Activated T-cell treated with anti-CD3 and anti-CD28 coated beads, Interleukin-2, amount 50 U/mL, for 72 hours (primary cell): ENCODE data around the gene DHX35. TPM values are rescaled to one million over a fixed set of nuclear protein-coding genes. Genes with fewer than 3 reads are reported as not detected.
A peak's percentile ranks its signal among the peaks of the same experiment; 100 is the strongest.

ENCODE experiments used
- ATAC-seq, 2 donors: fragments of 150-1000 bp; cut with Tn5 transposase; replicated peaks in 1 of 2; 2 replicates each; pipeline ENCODE4 v1.10.0; 2021; ENCODE audit warnings: moderate library complexity in 2 of 2, mild to moderate bottlenecking in 1 of 2
- DNase-seq, 2 donors: peaks; one replicate each; pipeline ENCODE4 v3.0.0; 2021 to 2022; ENCODE audit warnings: mixed read lengths in 1 of 2
- H3K27ac Mint-ChIP-seq: one replicate; pipeline ENCODE4 v1.8.0; 2022; ENCODE audit warnings: mild to moderate bottlenecking, moderate library complexity, mixed read lengths
- H3K27me3 Mint-ChIP-seq: one replicate; pipeline ENCODE4 v1.8.0; 2022; ENCODE audit warnings: low read depth, mixed read lengths
- H3K36me3 Mint-ChIP-seq, 2 donors: one replicate each; pipeline ENCODE4 v1.8.0; 2022; ENCODE audit warnings: mixed read lengths in 2 of 2, mild to moderate bottlenecking in 1 of 2; ENCODE audit not compliant: insufficient read depth in 2 of 2
- H3K4me1 Mint-ChIP-seq: one replicate; pipeline ENCODE4 v1.8.0; 2022; ENCODE audit warnings: low read depth, mixed read lengths
- H3K4me3 Mint-ChIP-seq, 2 donors: one replicate each; pipeline ENCODE4 v1.8.0; 2022; ENCODE audit warnings: mild to moderate bottlenecking in 2 of 2, mixed read lengths in 2 of 2, moderate library complexity in 2 of 2
- H3K9me3 Mint-ChIP-seq, 2 donors: one replicate each; pipeline ENCODE4 v1.8.0; 2022; ENCODE audit warnings: mixed read lengths in 2 of 2
- total RNA-seq, 2 donors: library from RNA; stranded (reverse); gene quantifications; one replicate each; pipeline ENCODE4 v1.2.3, GENCODE V29; 2022

DHX35 gene, protein sequence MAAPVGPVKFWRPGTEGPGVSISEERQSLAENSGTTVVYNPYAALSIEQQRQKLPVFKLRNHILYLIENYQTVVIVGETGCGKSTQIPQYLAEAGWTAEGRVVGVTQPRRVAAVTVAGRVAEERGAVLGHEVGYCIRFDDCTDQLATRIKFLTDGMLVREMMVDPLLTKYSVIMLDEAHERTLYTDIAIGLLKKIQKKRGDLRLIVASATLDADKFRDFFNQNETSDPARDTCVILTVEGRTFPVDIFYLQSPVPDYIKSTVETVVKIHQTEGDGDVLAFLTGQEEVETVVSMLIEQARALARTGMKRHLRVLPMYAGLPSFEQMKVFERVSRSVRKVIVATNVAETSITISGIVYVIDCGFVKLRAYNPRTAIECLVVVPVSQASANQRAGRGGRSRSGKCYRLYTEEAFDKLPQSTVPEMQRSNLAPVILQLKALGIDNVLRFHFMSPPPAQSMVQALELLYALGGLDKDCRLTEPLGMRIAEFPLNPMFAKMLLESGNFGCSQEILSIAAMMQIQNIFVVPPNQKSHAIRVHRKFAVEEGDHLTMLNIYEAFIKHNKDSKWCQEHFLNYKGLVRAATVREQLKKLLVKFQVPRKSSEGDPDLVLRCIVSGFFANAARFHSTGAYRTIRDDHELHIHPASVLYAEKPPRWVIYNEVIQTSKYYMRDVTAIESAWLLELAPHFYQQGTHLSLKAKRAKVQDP
- 10 to 100 TPM in 1 of 2 donors, 1 to 10 TPM in 1; 9.4 to 14.2 TPM for total RNA-seq

DNA sequence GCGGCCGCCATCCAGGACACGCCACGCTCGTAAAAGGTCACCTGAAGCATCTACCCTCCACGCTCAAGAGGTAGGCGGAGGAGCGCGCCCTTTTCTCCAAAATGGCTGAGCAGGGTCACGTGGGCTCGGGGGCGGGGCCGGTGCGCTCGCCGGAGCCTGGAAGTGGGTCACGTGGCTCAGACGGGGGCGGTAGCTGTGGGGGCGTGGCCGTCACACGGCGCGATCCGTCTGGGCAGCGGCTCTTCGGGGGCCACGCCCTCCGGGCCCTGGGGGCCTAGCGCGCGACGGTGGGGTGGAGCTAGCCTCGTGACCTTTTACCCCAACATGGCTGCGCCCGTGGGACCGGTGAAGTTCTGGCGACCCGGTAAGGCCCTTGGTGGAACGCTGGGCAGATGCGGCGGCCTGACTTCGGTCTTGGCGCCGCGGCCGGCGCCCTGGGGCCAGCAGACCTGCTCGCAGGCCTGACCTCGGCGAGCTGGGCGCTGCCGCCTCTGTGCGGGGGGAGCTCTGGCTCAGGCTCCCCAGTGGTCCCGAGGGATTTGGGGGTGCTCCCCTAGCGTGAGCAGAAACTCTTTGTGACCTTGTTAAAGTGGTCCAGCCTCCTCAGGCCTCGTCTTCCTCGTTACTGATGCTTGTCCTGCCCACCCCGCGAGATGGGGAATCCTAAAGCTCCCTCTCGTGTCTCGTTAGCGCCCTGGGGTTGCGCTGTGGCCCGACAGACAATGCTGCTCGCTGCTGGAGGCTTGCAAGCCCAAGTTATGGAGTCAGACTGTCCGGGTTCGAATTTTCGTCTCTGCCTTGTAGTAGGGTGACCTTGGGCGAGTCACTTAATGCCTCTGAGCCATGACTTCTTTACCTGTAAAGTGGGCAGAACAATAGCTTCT lies at the start of gene DHX35:
DHX35 (plus strand) TSS at position 301 of the 884 bp plus-strand sequence; CDS start at position 325, 24 bp downstream.
- peaks cover 44% of the 10 kb centered on the region for H3K4me1 Mint-ChIP-seq
- H3K36me3 Mint-ChIP-seq, result peaks cover 0 to 10% of the 10 kb centered on the region in 2 donors
- H3K27ac Mint-ChIP-seq, result peak within 1 kb of the TSS; percentile 99
- ATAC-seq (peak; percentile 99), DNase-seq (peak; percentile 99 to 100)
- no peaks in the 10 kb centered on the region for H3K9me3 Mint-ChIP-seq
- H3K4me3 Mint-ChIP-seq, result peak within 1 kb of the TSS; percentile 88 to 99
- no peaks in the 10 kb centered on the region for H3K27me3 Mint-ChIP-seq

DNA sequence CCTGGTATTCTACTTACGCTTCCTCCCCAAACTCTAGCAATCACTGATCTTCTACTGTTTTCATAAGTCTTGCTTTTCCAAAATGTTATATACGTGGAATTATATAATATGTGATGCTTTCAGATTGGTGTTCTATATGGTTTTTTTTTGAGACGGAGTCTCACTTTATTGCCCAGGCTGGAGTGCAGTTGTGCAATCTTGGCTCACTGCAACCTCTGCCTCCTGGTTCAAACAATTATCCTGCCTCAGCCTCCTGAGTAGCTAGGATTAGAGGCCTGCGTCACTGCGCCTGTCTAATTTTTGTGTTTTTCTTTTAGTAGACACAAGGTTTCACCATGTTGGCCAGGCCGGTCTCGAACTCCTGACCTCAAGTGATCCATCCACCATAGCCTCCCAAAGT lies 46.8 kb upstream of the DHX35 start:
- no peak for ATAC-seq
- DNase-seq, result no peak
- Mint-ChIP-seq H3K4me1 (no peaks in the 10 kb centered on the region), H3K27me3 (no peaks in the 10 kb centered on the region), H3K27ac (peak overlapping the region; percentile 80), H3K9me3 (no peaks in the 10 kb centered on the region), H3K36me3 (peaks cover 3 to 24% of the 10 kb centered on the region in 2 donors), H3K4me3 (no peak overlapping the region)

DNA sequence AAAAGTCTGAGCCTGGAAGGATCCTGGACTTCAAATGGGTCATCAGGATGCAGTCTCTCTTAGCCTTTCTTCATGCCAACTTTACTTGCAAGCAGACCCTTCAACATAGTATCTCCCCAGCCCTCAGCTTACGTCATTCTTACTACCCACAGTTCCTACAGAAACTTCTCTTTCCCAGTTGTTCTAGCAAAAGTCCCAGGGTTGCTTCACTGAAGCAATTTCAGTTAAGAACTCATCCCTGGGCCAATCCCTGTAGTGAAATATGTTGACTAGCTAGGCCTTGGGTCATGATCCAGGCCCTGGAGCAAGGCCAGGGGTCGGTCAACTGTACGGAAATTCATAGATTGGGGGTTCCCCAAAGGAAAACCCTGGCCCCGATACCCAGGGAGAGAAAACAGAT lies 44.5 kb upstream of the DHX35 start:
- Mint-ChIP-seq H3K9me3 (no peaks in the 10 kb centered on the region), H3K27ac (no peak overlapping the region), H3K4me1 (no peaks in the 10 kb centered on the region), H3K27me3 (no peaks in the 10 kb centered on the region), H3K4me3 (no peak overlapping the region), H3K36me3 (peaks cover 3 to 16% of the 10 kb centered on the region in 2 donors)
- ATAC-seq (no peak), DNase-seq (no peak)

DNA sequence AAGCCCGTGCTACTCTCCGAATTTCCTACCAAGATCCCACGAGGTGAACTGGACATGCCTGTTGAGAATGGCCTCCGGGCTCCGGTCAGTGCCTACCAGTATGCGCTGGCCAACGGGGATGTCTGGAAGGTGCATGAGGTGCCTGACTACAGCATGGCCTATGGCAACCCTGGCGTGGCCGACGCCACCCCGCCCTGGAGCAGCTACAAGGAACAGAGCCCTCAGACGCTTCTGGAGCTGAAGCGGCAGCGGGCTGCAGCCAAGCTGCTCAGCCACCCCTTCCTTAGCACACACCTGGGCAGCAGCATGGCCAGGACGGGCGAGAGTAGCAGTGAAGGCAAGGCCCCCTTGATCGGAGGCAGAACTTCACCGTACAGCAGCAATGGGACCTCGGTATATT lies 44.0 kb upstream of the DHX35 start:
- Mint-ChIP-seq H3K9me3 (no peaks in the 10 kb centered on the region), H3K27ac (peak overlapping the region; percentile 22), H3K36me3 (peaks cover 3 to 16% of the 10 kb centered on the region in 2 donors), H3K27me3 (no peaks in the 10 kb centered on the region), H3K4me3 (no peak overlapping the region), H3K4me1 (no peaks in the 10 kb centered on the region)
- ATAC-seq (no peak), DNase-seq (no peak)

DNA sequence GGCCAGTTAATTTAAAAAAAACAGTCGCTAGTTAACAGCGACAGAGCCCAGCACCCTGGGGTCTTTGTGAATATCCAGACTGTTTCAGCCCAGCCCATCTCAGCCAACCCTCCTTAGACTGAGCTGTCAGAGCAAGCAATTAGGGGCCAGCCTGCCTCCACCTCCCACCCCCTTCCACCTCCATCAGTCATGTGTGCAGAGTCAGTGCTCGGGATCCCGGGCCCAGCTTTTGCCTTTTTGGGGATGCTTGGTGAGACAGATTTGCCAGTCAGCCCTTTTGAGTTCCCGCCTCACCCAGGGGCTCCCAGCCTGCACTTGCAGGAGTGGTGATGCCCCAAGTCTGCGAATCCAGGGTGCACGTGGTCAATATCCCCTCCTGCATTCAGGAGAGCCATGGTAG lies 42.5 kb upstream of the DHX35 start:
- Mint-ChIP-seq H3K4me3 (no peak overlapping the region), H3K36me3 (peaks cover 0 to 10% of the 10 kb centered on the region in 2 donors), H3K9me3 (no peaks in the 10 kb centered on the region), H3K27ac (no peak overlapping the region), H3K27me3 (no peaks in the 10 kb centered on the region), H3K4me1 (no peaks in the 10 kb centered on the region)
- no peak for DNase-seq
- ATAC-seq, result no peak

DNA sequence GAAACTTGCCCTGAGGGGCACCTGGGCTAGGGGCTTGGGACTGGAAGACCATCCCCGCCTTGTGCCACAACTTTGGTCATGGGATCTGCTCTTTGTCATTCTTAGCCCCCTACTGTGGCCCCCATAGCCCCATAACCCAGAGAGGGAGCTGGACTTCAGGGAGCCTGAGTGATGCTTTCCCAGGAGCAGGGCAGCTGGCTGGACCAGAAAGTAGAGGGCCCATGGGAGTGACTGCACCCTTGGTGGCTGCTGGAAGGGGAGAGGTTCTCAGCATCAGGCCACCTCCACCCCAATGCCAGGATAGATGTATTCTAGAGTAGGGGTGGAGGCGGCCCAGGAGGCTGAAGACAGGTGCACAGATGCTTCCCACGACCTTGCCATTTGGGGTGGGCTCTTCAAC lies 41.7 kb upstream of the DHX35 start:
- Mint-ChIP-seq H3K27me3 (no peaks in the 10 kb centered on the region), H3K9me3 (no peaks in the 10 kb centered on the region), H3K36me3 (peaks cover 0 to 9% of the 10 kb centered on the region in 2 donors), H3K4me3 (no peak overlapping the region), H3K27ac (no peak overlapping the region), H3K4me1 (peaks cover under 1% of the 10 kb centered on the region)
- ATAC-seq, result no peak
- no peak for DNase-seq

DNA sequence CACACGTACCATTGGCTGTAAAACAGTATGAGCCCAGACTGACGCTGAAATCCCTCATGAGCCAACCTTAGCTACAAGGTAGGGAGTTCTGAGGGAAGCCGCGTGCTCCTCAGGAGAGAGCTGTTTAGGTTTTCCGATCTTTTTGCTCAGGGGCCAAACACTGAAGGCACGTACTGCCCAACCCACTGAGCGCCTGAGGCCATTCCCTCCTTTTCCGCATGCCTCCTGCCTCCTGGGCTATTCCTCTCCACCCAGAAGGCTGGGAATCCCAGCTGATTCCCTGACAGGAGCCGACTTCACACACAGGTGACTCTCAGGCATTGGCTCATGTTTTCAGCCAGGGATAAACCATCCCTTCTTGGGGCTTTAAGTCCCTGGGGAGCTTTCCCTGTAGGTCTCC lies 41.3 kb upstream of the DHX35 start:
- no peak for ATAC-seq
- Mint-ChIP-seq H3K36me3 (peaks cover 0 to 9% of the 10 kb centered on the region in 2 donors), H3K9me3 (no peaks in the 10 kb centered on the region)

DNA sequence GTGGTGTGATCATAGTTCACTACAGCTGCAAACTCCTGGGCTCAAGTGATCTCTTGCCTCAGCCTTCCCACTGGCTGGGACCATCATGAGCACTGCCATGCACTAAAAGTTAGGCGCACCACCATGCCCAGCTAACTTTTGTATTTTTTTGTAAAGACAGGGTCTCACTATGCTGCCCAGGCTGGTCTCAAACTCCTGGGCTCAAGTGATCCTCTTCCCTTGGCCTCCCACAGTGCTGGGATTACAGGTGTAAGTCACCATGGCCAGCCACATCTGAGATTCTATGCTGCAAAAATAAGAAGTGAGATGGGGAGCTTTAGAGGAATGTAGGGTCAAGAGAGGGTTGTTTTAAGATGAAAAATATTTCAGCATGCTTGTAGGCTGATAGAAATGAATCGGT lies 37.4 kb upstream of the DHX35 start:
- Mint-ChIP-seq H3K9me3 (no peaks in the 10 kb centered on the region), H3K4me3 (no peak overlapping the region), H3K27ac (no peak overlapping the region), H3K4me1 (peaks cover 30% of the 10 kb centered on the region), H3K36me3 (peaks cover 4 to 5% of the 10 kb centered on the region in 2 donors), H3K27me3 (no peaks in the 10 kb centered on the region)
- DNase-seq (no peak), ATAC-seq (no peak)

More for the DNA sequence above, 41.3 kb upstream of the DHX35 start:
- Mint-ChIP-seq H3K27me3 (no peaks in the 10 kb centered on the region), H3K27ac (no peak overlapping the region), H3K4me3 (no peak overlapping the region), H3K4me1 (peaks cover 5% of the 10 kb centered on the region)
- DNase-seq, result no peak

DNA sequence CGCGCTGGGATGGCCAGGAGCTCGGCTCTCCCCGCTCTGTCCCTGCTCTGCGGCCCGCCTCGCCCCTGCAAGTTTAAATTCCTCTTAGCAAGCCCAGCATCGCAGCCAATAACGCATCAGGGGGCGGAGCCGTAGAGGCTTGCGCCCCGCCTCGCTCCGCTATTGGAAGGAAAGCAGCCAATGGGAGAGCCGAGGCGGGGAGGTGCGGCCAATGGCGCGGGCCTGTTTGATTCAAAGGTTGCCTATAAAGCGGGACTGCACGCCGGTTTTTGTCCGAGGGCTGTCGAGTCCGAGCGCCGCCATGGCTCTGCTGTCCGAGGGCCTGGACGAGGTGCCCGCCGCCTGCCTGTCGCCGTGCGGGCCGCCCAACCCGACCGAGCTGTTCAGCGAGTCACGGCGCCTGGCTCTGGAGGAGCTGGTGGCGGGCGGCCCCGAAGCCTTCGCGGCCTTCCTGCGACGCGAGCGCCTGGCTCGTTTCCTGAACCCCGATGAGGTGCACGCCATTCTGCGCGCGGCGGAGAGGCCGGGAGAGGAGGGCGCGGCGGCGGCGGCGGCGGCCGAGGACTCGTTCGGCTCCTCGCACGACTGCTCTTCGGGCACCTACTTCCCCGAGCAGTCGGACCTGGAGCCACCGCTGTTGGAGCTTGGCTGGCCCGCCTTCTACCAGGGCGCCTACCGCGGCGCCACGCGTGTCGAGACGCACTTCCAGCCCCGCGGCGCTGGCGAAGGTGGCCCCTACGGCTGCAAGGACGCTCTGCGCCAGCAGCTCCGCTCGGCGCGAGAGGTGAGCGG lies 35.8 kb upstream of the DHX35 start, which contains the start of gene FAM83D:
FAM83D (plus strand) TSS at position 276 of the 792 bp plus-strand sequence; CDS start at position 302, 26 bp downstream.
- peak; percentile 95 to 96 for DNase-seq
- Mint-ChIP-seq H3K27me3 (no peaks in the 10 kb centered on the region), H3K27ac (peak within 1 kb of the TSS; percentile 77), H3K4me1 (peaks cover 36% of the 10 kb centered on the region), H3K4me3 (peak within 1 kb of the TSS; percentile 72 to 81), H3K9me3 (no peaks in the 10 kb centered on the region), H3K36me3 (peaks cover 4 to 5% of the 10 kb centered on the region in 2 donors)
- ATAC-seq, result peak; percentile 92 to 94

DNA sequence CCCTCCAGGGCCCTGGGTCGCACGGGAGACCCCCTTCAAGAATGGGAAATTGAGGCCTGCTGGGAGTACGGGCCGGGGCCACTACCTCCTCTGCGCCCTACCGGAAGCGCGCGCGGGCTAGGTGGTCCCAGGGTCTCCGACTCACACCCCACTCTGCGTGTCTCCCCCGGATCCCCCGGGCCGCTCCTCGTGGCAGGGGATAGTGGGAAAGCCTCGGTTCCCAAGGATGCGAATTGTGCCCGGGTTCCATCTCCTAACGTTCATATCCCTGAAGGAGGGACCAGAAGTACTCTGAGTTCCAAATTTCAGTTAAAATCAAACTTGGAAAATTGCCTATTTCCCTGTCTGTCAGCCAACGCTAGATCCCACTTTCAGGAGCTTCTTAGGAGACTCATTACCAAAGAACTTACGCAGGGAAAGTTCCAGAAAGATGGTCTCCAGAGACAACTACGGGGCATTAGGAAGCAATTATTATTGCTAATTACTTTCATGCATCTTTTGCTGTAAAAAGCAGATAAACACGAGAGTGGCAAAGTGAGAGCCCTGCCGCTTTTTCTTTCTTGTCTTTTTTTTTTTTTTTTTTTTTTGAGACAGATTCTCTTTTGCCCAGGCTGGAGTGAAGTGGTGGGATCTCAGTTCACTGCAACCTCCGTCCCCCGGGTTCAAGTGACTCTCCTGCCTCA lies 35.1 kb upstream of the DHX35 start:
- Mint-ChIP-seq H3K27me3 (no peaks in the 10 kb centered on the region), H3K4me3 (peak overlapping the region; percentile 72 to 81), H3K27ac (peak overlapping the region; percentile 77), H3K4me1 (peaks cover 36% of the 10 kb centered on the region), H3K36me3 (peaks cover 4 to 5% of the 10 kb centered on the region in 2 donors), H3K9me3 (no peaks in the 10 kb centered on the region)
- ATAC-seq (peak in 1 of 2 donors; percentile 15), DNase-seq (no peak)

DNA sequence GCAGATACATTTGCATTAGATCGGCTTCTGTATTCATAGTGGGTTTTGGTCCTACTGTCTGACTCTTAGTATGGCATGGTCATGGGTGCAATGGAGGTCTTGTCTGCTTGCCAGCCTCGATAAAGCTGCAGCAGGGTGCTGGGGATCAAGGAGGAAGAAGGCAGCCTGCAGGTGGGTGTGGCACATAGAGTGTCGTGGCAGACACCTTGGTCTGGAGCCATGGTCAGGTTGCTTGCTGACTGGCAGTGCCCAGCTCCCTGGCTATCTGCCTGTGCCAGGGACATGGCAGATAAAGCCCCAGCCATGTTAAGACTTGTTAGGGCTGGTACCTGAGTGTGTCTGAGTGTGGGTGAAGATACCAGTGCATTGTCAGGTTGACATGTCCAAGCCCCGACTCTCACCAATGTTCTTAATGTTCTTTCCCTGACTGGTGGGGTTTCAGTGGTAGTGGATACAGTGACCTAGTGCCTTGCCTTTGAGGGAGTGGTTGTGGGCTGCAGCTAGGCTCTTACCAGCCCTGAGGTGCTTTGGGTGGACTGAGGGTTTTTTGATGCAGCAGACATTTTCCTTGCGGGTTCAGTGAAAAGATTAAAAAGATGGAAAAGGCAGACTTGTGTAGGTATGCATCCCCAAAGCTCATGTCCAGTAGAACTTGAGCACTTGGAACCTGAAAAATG lies 34.1 kb upstream of the DHX35 start:
- Mint-ChIP-seq H3K4me3 (peak overlapping the region; percentile 72 to 81), H3K4me1 (peaks cover 36% of the 10 kb centered on the region), H3K9me3 (no peaks in the 10 kb centered on the region), H3K36me3 (peaks cover 4 to 5% of the 10 kb centered on the region in 2 donors), H3K27ac (peak overlapping the region; percentile 25), H3K27me3 (no peaks in the 10 kb centered on the region)
- DNase-seq, result no peak
- no peak for ATAC-seq
